BLaER1 (cell line): Measurements from ENCODE around the gene FGF19.
A peak's percentile ranks its signal among the peaks of the same experiment; 100 is the strongest.

Experiments used
- H3K27ac ChIP-seq: shearing (Covaris generic); formaldehyde crosslinking; 2 replicates; pipeline ENCODE4 v1.8.1; 2022
- H3K27me3 ChIP-seq: shearing (Covaris generic); formaldehyde crosslinking; 2 replicates; pipeline ENCODE4 v1.8.1; 2022
- H3K36me3 ChIP-seq: shearing (Covaris generic); formaldehyde crosslinking; 2 replicates; pipeline ENCODE4 v1.8.1; 2022
- H3K4me1 ChIP-seq: shearing (Covaris generic); formaldehyde crosslinking; 2 replicates; pipeline ENCODE4 v1.8.1; 2022
- H3K4me2 ChIP-seq: shearing (Covaris generic); formaldehyde crosslinking; 2 replicates; pipeline ENCODE4 v1.8.1; 2022
- H3K4me3 ChIP-seq: shearing (Covaris generic); formaldehyde crosslinking; 2 replicates; pipeline ENCODE4 v1.8.1; 2022
- H3K9ac ChIP-seq: shearing (Covaris generic); formaldehyde crosslinking; 2 replicates; pipeline ENCODE4 v1.8.1; 2022
- H3K9me3 ChIP-seq: shearing (Covaris generic); formaldehyde crosslinking; 2 replicates; pipeline ENCODE4 v1.8.1; 2022
- H4K20me1 ChIP-seq: shearing (Covaris generic); formaldehyde crosslinking; 2 replicates; pipeline ENCODE4 v1.8.1; 2022
- Cebpa-rat ChIP-seq: shearing (Covaris generic); IDR thresholded peaks from 2 replicates; pipeline ENCODE4 v1.8.1; 2022

The FGF19 gene

DNA sequence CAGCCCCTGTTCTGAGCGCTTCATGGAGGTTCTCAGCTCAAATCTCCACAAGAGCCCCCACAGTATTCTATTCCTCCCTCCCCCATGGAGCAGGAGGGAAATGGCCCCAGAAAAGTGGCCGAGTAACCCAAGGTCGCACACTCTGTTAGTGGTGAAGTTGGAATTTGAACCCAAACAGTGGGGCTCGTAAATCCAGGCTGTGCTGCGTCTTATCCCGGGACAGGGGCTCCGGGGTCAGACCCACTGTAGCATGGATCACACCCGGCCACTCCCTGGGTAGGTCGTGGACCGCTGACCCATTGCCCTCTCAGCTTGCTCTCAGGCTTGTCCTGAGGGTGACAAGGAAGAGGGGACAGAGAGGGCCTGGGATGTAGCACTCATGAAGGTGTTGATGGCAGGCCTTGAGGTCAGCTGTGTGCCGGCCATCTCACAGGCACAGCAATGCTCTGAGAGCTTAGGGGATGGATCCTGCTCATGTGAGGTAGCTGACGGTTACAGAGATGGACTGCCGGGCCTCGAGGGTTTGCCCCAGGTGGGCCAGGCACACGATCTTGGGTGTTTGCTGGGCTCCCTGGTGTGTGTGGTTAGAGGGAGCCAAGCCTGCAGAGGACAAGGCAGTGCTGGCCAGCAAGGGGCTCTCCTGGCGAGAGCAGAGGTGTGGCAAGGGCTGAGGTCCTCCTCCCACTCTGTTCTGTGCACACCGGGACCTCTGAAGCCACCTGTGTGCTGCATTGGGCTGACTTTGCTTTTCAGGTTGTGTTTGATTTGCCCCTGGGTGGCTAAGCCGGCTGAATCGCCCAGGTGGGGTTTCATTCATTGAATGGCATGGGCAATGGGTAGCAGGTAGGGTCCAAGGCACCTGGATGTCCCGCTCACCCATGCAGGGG lies 2.3 kb upstream of the FGF19 start:
- H3K9me3 ChIP-seq = no peaks in the 10 kb centered on the region
- H3K4me3 ChIP-seq = no peak overlapping the region
- TF ChIP-seq Cebpa-rat = no peak
- no peak overlapping the region for H3K9ac ChIP-seq
- H3K4me1 ChIP-seq = peaks cover 20% of the 10 kb centered on the region
- peaks cover 66% of the 10 kb centered on the region for H4K20me1 ChIP-seq
- no peak overlapping the region for H3K27ac ChIP-seq
- H3K36me3 ChIP-seq = no peaks in the 10 kb centered on the region
- H3K27me3 ChIP-seq = peaks cover 90% of the 10 kb centered on the region
- no peak overlapping the region for H3K4me2 ChIP-seq

DNA sequence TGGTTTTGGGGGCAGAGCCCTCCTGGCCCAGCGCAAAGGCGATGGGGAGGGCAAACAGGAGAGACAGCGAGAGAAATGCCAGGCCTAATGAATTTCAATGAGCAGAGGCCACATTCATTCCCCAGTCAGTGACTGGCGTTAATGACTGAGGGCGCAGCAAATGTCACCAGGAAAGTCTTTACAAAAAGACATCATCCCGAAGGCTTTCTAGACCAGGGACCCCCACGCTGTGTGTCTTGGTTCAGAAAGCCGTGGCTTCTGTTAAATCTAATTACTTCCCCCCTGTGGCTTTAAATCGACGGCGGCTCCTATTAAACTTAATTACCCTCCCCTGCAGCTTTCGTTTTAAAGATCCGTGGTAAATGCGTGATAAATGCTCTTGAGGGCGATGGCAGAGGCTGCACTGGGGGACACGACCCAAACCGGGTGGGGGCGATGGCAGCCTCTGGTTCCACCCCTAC lies 1.6 kb upstream of the FGF19 start:
- H3K4me2 ChIP-seq = no peak overlapping the region
- H3K36me3 ChIP-seq = no peaks in the 10 kb centered on the region
- H3K9ac ChIP-seq = no peak overlapping the region
- peaks cover 97% of the 10 kb centered on the region for H3K27me3 ChIP-seq
- TF ChIP-seq Cebpa-rat = no peak
- no peaks in the 10 kb centered on the region for H3K9me3 ChIP-seq
- H3K4me3 ChIP-seq = no peak overlapping the region
- H3K4me1 ChIP-seq = peaks cover 27% of the 10 kb centered on the region
- peaks cover 74% of the 10 kb centered on the region for H4K20me1 ChIP-seq
- H3K27ac ChIP-seq = no peak overlapping the region

DNA sequence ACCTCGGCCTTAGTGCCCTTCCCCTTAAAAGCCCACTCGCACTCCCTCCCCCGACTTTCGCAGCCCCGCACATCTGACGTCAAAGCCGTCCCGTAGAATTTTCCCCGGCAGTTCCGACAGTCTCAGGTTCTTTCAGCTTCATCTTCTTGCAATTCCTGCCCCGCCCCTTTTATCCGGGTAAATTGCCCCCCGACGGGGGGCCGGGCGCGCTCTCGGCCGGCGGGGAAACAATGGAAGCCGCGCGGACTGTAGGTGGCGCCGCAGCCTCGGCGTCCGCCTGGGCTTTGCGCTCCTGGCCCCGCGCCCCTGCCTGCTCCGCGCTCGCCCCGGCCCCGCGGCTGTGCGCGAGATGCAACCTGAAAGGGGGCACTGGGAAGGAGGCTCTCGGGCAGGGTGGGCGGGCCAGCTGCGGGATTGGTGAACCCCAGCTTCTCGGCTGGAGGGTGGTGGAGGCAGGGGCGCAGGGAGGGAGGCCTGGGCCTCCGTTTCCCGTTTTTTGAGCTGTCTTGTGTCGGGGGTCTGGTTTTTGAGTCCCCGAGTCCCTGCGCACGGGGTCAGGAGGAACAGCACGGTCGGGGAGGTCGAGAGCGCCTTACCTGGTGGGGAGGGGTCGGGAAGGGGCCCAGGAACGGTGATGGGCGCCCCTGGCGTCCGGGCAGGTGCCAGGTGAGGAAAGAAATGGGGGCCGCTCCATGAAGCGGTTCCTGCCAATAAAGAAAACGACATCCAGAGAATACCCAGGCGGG lies 859 bp upstream of the FGF19 start:
- peak overlapping the region; percentile 30; the same call in 1 of the 2 replicates for H3K4me2 ChIP-seq
- H3K9me3 ChIP-seq = no peaks in the 10 kb centered on the region
- 0 out of 2 replicates have a peak overlapping the region, but pooled peaks have one; percentile 18 for H3K4me3 ChIP-seq
- H3K27ac ChIP-seq = no peak overlapping the region
- H3K36me3 ChIP-seq = no peaks in the 10 kb centered on the region
- peaks cover 95% of the 10 kb centered on the region for H3K27me3 ChIP-seq
- TF ChIP-seq Cebpa-rat = no peak
- H4K20me1 ChIP-seq = peaks cover 79% of the 10 kb centered on the region
- peaks cover 34% of the 10 kb centered on the region for H3K4me1 ChIP-seq
- H3K9ac ChIP-seq = no peak overlapping the region

DNA sequence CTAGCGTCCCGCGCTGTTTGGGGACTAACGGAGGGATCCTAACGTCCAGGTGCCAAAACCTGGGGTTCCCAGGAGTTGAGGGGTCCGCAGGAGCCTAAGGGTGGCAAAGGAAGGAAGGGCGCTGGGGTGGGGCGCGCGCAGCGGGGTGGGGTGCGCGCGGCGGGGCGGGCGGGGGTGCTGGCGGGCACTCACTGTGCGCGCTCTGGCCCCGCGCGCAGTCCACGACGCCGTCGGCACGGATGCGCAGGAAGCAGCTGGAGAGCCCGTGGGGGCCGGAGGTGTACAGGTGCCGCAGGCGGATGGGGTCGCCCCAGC lies 412 bp downstream of the FGF19 start:
- H3K27me3 ChIP-seq = peaks cover 82% of the 10 kb centered on the region
- no peaks in the 10 kb centered on the region for H3K36me3 ChIP-seq
- no peaks in the 10 kb centered on the region for H3K9me3 ChIP-seq
- peaks cover 46% of the 10 kb centered on the region for H3K4me1 ChIP-seq
- TF ChIP-seq Cebpa-rat = no peak
- no peak overlapping the region for H3K9ac ChIP-seq
- peaks cover 81% of the 10 kb centered on the region for H4K20me1 ChIP-seq
- H3K27ac ChIP-seq = no peak overlapping the region
- no peak overlapping the region for H3K4me3 ChIP-seq
- peak overlapping the region; percentile 37; the same call in 1 of the 2 replicates for H3K4me2 ChIP-seq

DNA sequence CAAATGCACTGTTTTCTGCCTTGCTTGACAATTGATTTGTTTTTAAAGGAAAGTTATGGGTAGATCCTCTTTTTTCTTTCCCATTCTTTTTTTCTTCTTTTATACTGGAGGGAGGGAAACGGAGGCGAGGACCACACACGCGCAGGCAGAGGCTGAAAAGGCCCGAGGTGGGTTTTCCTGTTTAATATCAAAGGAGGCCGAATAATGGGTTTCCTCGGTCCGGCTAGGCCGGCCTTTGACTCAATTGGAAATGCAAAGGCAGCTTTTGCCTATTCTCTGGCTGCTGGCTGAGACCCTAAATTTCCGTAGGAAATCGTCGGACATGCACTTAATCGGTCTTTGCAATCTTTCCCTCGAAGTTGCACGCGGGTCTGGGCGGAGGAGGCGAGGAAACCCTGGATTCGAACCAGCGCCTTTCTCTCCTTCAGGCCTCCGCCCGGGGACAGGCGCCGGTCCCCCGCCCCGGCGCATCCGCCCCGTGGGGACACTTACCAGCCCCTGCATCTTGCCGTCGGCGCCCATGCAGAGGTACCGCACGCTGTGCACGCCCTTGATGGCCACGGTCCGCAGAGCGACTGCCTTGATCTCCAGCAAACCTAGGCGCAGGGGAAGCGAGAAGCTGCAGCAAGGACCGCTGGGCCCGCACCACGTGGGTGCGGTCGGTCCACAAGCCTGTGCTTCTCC lies 911 bp downstream of the FGF19 start:
- H3K27me3 ChIP-seq = peaks cover 77% of the 10 kb centered on the region
- H3K4me1 ChIP-seq = peaks cover 51% of the 10 kb centered on the region
- H3K4me2 ChIP-seq = peak overlapping the region; percentile 37; the same call in 1 of the 2 replicates

DNA sequence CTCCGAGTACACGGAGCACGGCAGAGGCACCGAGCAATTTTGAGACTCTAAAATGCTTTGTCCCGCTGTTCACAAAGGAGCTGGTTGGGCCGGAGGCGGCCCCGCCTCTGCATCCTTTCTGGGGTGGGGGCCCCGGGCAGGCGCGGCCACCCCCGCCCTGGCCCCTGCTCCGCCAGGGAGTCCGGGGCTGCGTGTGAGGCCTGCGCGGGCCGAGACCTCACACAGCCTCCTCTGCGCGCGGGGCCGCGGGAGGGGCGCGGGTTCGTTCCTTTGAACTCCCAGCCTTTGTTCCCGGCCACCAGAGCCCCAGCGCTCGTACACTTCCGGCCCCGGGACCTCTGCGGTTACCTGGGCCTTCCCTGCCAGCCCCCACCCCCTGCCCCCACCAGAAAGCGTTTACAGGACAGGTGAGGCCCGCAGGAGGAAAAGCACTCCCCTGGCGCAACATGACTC lies 1.6 kb downstream of the FGF19 start:
- Histone ChIP-seq H3K36me3 (no peaks in the 10 kb centered on the region), H4K20me1 (peaks cover 88% of the 10 kb centered on the region), H3K27ac (no peak overlapping the region), H3K9ac (no peak overlapping the region), H3K4me3 (no peak overlapping the region), H3K27me3 (peaks cover 77% of the 10 kb centered on the region), H3K4me2 (peak overlapping the region; percentile 47), H3K4me1 (peaks cover 57% of the 10 kb centered on the region), H3K9me3 (no peaks in the 10 kb centered on the region)
- TF ChIP-seq Cebpa-rat = no peak

More for the DNA sequence above, 911 bp downstream of the FGF19 start:
- H3K27ac ChIP-seq = no peak overlapping the region
- H3K9ac ChIP-seq = no peak overlapping the region
- no peak overlapping the region for H3K4me3 ChIP-seq
- H3K36me3 ChIP-seq = no peaks in the 10 kb centered on the region
- H4K20me1 ChIP-seq = peaks cover 83% of the 10 kb centered on the region
- no peak for TF ChIP-seq Cebpa-rat
- no peaks in the 10 kb centered on the region for H3K9me3 ChIP-seq

DNA sequence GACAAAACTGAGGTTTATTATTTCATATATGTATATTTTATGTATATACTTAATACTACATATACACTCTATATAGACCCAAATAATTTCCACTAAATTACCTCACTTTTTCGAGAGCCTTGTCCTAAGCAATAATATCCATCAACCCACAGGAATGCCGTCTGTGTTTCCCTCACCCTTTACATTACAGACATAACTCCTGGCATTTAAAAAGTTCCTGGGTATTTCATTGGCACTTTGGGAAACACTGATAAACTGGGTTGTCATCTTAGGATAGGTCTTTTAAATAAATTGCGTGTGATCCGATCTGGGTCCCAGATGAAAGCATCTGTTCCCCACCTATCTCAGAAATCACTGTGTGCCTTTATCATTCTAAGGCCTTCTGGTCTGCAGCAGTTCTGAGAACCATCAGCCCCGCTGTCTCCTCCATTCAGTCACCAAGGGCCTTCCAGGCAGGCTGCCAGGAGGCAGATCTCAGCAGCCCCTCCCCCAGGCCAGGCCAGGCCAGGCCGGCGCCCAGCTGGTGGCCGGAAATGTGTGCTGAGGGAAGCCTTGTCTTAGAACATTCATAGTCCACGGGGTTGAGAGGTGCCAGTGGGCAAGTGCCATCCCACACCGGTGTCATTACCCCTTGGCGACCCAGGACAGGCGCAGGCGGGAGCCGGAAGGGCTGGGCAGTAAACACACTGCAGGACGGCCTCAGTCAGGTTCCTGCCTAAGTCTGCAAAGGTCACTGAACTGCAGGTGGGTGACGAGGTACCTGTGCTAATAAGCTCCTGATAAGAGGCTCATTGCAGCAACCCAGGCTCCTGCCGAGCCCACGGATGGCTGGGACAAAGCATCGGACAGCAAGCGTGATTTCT lies 3.3 kb downstream of the FGF19 start:
- Histone ChIP-seq H3K36me3 (no peaks in the 10 kb centered on the region), H3K9me3 (no peaks in the 10 kb centered on the region), H3K4me2 (peak overlapping the region; percentile 91), H3K4me1 (peaks cover 61% of the 10 kb centered on the region), H4K20me1 (peaks cover 73% of the 10 kb centered on the region), H3K4me3 (no peak overlapping the region), H3K9ac (no peak overlapping the region), H3K27me3 (peaks cover 77% of the 10 kb centered on the region), H3K27ac (no peak overlapping the region)
- no peak for TF ChIP-seq Cebpa-rat

DNA sequence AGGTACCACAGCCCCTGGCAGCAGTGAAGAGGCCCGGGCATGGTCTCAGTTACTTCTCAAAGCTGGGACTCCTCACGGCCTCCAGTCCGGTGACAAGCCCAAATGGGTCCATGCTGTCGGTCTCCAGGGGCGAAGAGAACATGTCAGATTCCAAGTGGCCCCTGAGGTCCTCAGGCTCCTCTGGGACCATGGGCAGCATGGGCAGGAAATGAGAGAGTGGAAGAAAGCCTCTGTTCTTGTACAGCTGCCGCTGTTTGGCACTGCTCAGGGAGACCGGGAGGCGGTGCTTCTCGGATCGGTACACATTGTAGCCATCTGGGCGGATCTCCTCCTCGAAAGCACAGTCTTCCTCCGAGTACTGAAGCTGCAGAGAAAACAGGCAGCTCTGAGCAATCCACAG lies 4.6 kb downstream of the FGF19 start:
- no peaks in the 10 kb centered on the region for H3K9me3 ChIP-seq
- H3K36me3 ChIP-seq = no peaks in the 10 kb centered on the region
- peak overlapping the region; percentile 91 for H3K4me2 ChIP-seq
- peaks cover 61% of the 10 kb centered on the region for H3K4me1 ChIP-seq
- H4K20me1 ChIP-seq = peaks cover 60% of the 10 kb centered on the region
- 0 out of 2 replicates have a peak overlapping the region, but pooled peaks have one; percentile 28 for H3K4me3 ChIP-seq
- no peak overlapping the region; the same call in 1 of the 2 replicates for H3K27ac ChIP-seq
- TF ChIP-seq Cebpa-rat = no peak
- H3K27me3 ChIP-seq = peaks cover 77% of the 10 kb centered on the region
- H3K9ac ChIP-seq = 0 out of 2 replicates have a peak overlapping the region, but pooled peaks have one; percentile 5

DNA sequence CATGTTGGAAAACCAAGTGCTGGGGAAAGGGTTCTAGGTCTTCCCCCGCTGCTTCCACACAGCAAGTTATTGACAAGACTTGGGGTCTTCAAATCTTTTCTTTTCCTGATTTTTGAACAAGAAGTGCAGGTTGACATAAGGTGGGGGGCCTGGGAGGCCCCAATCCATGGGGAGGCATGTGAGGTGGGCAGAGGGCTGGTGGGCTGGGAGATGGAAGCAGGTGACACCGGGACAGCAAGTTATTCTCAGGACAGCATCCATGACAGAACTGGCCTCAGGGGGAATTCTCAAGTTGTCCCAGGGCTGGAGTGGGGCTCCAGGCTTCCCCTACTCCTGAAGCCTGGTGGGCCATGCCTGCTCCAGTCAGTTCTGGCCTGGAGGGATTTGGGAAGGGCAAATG lies 5.5 kb downstream of the FGF19 start:
- no peak for TF ChIP-seq Cebpa-rat
- no peak overlapping the region for H3K27ac ChIP-seq
- H3K4me3 ChIP-seq = 0 out of 2 replicates have a peak overlapping the region, but pooled peaks have one; percentile 28
- peaks cover 57% of the 10 kb centered on the region for H3K4me1 ChIP-seq
- peaks cover 74% of the 10 kb centered on the region for H3K27me3 ChIP-seq
- no peak overlapping the region for H3K9ac ChIP-seq
- peak overlapping the region; percentile 91 for H3K4me2 ChIP-seq
- H3K36me3 ChIP-seq = no peaks in the 10 kb centered on the region
- H3K9me3 ChIP-seq = no peaks in the 10 kb centered on the region
- peaks cover 52% of the 10 kb centered on the region for H4K20me1 ChIP-seq
